SK-N-SH (cell line): ENCODE results near the gene NR1I2.

Experiments used
- EP300 ChIP-seq, 2 experiments: IDR thresholded peaks; 2 replicates each; pipeline versions ENCODE4 v1.4.0 to v1.6.1; 2012; ENCODE audit warnings: borderline replicate concordance in 1 of 2, low read depth in 1 of 2, low read length in 1 of 2
- EZH2phosphoT487 ChIP-seq: fragments of 200-600 bp; sonication (generic); IDR thresholded peaks from 2 replicates; pipeline ENCODE4 v1.6.1; 2017; ENCODE audit warnings: low read depth, mixed run types, mild to moderate bottlenecking, antibody characterized with exemption, moderate library complexity, borderline replicate concordance
- FOXM1 ChIP-seq: IDR thresholded peaks from 2 replicates; pipeline ENCODE4 v1.4.0; 2012; ENCODE audit warnings: low read depth, mild to moderate bottlenecking
- JUND ChIP-seq: IDR thresholded peaks from 2 replicates; pipeline ENCODE4 v1.4.0; 2012
- MXI1 ChIP-seq: IDR thresholded peaks from 2 replicates; pipeline ENCODE4 v1.6.1; 2012; ENCODE audit warnings: mild to moderate bottlenecking, low read depth, low read length, improper control_type of control experiment
- RAD21 ChIP-seq: IDR thresholded peaks from 2 replicates; pipeline ENCODE4 v1.6.1; 2012; ENCODE audit warnings: mild to moderate bottlenecking, low read length
- REST ChIP-seq: IDR thresholded peaks from 2 replicates; pipeline ENCODE4 v1.6.1; 2012; ENCODE audit warnings: mild to moderate bottlenecking, low read depth, low read length, moderate library complexity
- RFX5 ChIP-seq: IDR thresholded peaks from 2 replicates; pipeline ENCODE4 v1.6.1; 2012; ENCODE audit warnings: mild to moderate bottlenecking, improper control_type of control experiment, low read length
- SIN3A ChIP-seq: IDR thresholded peaks from 2 replicates; pipeline ENCODE4 v1.6.1; 2012; ENCODE audit warnings: low read depth, mild to moderate bottlenecking, low read length, moderate library complexity, borderline replicate concordance
- TAF1 ChIP-seq: IDR thresholded peaks from 2 replicates; pipeline ENCODE4 v1.6.1; 2012; ENCODE audit warnings: low read depth, mild to moderate bottlenecking, low read length, moderate library complexity, borderline replicate concordance
- YY1 ChIP-seq: IDR thresholded peaks from 2 replicates; pipeline ENCODE4 v1.4.0; 2012; ENCODE audit warnings: low read depth, mild to moderate bottlenecking
- TF ChIP-seq, protein P1 (sequence below): fragments of 200-600 bp; sonication (generic); IDR thresholded peaks from 2 replicates; pipeline ENCODE4 v1.6.1; 2017; ENCODE audit warnings: antibody characterized with exemption, mild to moderate bottlenecking, moderate library complexity
- TF ChIP-seq, protein P2 (sequence below): IDR thresholded peaks from 2 replicates; pipeline ENCODE4 v1.4.0; 2012; ENCODE audit warnings: low read depth
- TF ChIP-seq, protein P3 (sequence below): fragments of 150-350 bp; IDR thresholded peaks from 2 replicates; pipeline ENCODE4 v1.6.1; 2017; ENCODE audit warnings: antibody characterized with exemption, low read length, low read depth, borderline replicate concordance

DNA sequence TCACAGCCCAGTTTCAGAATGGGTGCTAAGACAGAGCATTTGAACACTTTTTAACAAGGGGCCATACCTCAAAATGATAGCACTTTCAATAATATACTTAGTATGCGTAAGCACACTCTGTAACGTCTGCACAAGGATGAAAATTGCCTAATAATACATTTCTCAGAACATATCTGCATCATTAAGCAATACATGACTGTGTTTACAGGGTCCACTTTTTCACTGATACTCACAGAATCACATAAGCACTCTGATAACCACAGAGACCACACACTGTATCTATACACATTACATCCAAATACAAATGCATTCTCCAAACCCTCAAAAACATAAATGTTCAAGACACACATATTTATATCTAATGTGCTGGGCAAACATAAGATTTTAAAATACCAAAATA is 79.8 kb downstream of the NR1I2 start:
- TF ChIP-seq, protein P1, sequence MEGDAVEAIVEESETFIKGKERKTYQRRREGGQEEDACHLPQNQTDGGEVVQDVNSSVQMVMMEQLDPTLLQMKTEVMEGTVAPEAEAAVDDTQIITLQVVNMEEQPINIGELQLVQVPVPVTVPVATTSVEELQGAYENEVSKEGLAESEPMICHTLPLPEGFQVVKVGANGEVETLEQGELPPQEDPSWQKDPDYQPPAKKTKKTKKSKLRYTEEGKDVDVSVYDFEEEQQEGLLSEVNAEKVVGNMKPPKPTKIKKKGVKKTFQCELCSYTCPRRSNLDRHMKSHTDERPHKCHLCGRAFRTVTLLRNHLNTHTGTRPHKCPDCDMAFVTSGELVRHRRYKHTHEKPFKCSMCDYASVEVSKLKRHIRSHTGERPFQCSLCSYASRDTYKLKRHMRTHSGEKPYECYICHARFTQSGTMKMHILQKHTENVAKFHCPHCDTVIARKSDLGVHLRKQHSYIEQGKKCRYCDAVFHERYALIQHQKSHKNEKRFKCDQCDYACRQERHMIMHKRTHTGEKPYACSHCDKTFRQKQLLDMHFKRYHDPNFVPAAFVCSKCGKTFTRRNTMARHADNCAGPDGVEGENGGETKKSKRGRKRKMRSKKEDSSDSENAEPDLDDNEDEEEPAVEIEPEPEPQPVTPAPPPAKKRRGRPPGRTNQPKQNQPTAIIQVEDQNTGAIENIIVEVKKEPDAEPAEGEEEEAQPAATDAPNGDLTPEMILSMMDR, result no peak
- TF ChIP-seq REST, result no peak
- TF ChIP-seq, protein P2, sequence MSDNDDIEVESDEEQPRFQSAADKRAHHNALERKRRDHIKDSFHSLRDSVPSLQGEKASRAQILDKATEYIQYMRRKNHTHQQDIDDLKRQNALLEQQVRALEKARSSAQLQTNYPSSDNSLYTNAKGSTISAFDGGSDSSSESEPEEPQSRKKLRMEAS, result no peak
- TF ChIP-seq EZH2phosphoT487, result no peak
- no peak for TF ChIP-seq SIN3A
- TF ChIP-seq TAF1, result no peak
- no peak for TF ChIP-seq RAD21
- TF ChIP-seq, protein P3, sequence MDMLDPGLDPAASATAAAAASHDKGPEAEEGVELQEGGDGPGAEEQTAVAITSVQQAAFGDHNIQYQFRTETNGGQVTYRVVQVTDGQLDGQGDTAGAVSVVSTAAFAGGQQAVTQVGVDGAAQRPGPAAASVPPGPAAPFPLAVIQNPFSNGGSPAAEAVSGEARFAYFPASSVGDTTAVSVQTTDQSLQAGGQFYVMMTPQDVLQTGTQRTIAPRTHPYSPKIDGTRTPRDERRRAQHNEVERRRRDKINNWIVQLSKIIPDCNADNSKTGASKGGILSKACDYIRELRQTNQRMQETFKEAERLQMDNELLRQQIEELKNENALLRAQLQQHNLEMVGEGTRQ, result no peak
- no peak for TF ChIP-seq MXI1
- no peak for TF ChIP-seq EP300 (IDR thresholded peaks at IDR 0.05; ENCODE audit: borderline replicate concordance in 1 of 2, low read depth in 1 of 2, low read length in 1 of 2)
- no peak for TF ChIP-seq RFX5
- no peak for TF ChIP-seq YY1
- no peak for TF ChIP-seq JUND
- TF ChIP-seq FOXM1, result no peak
